GM23338 (cell line): Measurements from ENCODE around the gene ADGRD1.

Source experiments
- CREB1 ChIP-seq: fragments of 250-450 bp; sonication (Bioruptor Pico); IDR thresholded peaks from 2 replicates; pipeline ENCODE4 v1.5.0; 2020; ENCODE audit warnings: low read depth, mild to moderate bottlenecking, moderate library complexity
- EZH2 ChIP-seq: fragments of 200-600 bp; sonication (generic); IDR thresholded peaks from one replicate; pipeline ENCODE4 v1.8.0; 2017; ENCODE audit warnings: antibody characterized with exemption, mild to moderate bottlenecking, low read depth; ENCODE audit not compliant: unreplicated experiment
- EZH2phosphoT487 ChIP-seq: fragments of 200-600 bp; sonication (generic); IDR thresholded peaks from one replicate; pipeline ENCODE4 v1.8.1; 2018; ENCODE audit warnings: antibody characterized with exemption; ENCODE audit not compliant: unreplicated experiment
- JUNB ChIP-seq: IDR thresholded peaks from one replicate; pipeline ENCODE4 v1.6.1; 2016; ENCODE audit warnings: antibody characterized with exemption; ENCODE audit not compliant: unreplicated experiment
- NANOG ChIP-seq: IDR thresholded peaks from 2 replicates; pipeline ENCODE4 v1.6.1; 2016; ENCODE audit warnings: antibody characterized with exemption, borderline replicate concordance
- POLR2AphosphoS5 ChIP-seq: IDR thresholded peaks from 2 replicates; pipeline ENCODE4 v1.6.1; 2016; ENCODE audit warnings: antibody characterized with exemption, low read depth
- STAT1 ChIP-seq: IDR thresholded peaks from one replicate; pipeline ENCODE4 v1.6.1; 2016; ENCODE audit warnings: antibody characterized with exemption; ENCODE audit not compliant: unreplicated experiment
- ZNF331 ChIP-seq: fragments of 250-450 bp; sonication (Bioruptor Pico); IDR thresholded peaks from 2 replicates; pipeline ENCODE4 v1.5.0; 2020; ENCODE audit warnings: low read depth, mild to moderate bottlenecking, moderate library complexity
- TF ChIP-seq, protein P1 (sequence below): fragments of 250-450 bp; sonication (Bioruptor Pico); IDR thresholded peaks from 2 replicates; pipeline ENCODE4 v1.5.0; 2020; ENCODE audit warnings: mild to moderate bottlenecking, moderate library complexity
- TF ChIP-seq, protein P2 (sequence below), 2 experiments: fragments of 200-600 bp in 1 of 2; sonication (generic) in 1 of 2; conservative IDR thresholded peaks; 2 replicates each; pipeline versions ENCODE4 v1.5.1 to v1.6.1; 2016 to 2017; ENCODE audit warnings: antibody characterized with exemption in 2 of 2, low read depth in 2 of 2, mild to moderate bottlenecking in 2 of 2, moderate library complexity in 1 of 2
- TF ChIP-seq, protein P3 (sequence below): IDR thresholded peaks from one replicate; pipeline ENCODE4 v1.6.1; 2018; ENCODE audit warnings: antibody characterized with exemption; ENCODE audit not compliant: unreplicated experiment
- TF ChIP-seq, protein P4 (sequence below): IDR thresholded peaks from 2 replicates; pipeline ENCODE4 v1.6.1; 2016; ENCODE audit warnings: antibody characterized with exemption

DNA sequence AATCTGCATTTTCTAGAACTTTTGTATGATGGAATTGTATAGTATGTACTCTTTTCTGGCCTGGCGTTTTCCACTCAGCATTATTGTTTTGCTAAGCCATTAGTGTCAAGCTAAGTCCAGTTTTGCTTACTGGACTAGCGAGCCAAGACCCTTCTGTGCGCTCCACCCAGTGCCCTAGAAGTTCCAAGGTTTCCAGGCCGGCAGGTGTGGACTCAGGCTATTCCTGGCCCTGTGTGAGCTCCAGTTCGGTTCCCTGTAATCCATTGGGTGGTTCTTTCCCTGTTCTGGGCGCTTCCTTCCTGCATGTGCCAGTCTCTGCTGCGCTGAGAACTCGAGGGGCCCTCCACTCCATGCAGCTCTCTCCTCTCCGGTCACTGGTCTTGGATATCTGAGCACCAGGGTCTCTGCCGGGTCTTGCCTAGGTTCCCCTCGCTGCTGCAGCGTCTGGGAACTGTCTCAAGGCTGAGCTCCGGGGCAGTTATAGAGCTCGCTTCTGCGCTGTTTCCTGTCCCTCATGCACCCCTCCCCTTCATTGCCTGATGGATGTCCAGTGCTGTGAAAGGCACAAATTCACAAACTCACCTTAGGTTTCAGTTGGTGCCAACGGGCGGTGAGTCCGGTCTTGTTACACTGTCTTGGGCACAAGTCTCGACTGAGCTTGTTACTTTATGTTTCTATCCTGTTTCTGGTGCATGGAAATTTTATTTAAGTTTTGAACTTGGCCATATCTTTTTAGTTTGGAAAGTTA lies 100.8 kb downstream of the ADGRD1 start:
- TF ChIP-seq EZH2phosphoT487 (no peak), EZH2 (no peak), CREB1 (no peak), POLR2AphosphoS5 (no peak), STAT1 (no peak), JUNB (no peak), NANOG (no peak), ZNF331 (CRISPR knock-in tag) (no peak)
- TF ChIP-seq, protein P1, sequence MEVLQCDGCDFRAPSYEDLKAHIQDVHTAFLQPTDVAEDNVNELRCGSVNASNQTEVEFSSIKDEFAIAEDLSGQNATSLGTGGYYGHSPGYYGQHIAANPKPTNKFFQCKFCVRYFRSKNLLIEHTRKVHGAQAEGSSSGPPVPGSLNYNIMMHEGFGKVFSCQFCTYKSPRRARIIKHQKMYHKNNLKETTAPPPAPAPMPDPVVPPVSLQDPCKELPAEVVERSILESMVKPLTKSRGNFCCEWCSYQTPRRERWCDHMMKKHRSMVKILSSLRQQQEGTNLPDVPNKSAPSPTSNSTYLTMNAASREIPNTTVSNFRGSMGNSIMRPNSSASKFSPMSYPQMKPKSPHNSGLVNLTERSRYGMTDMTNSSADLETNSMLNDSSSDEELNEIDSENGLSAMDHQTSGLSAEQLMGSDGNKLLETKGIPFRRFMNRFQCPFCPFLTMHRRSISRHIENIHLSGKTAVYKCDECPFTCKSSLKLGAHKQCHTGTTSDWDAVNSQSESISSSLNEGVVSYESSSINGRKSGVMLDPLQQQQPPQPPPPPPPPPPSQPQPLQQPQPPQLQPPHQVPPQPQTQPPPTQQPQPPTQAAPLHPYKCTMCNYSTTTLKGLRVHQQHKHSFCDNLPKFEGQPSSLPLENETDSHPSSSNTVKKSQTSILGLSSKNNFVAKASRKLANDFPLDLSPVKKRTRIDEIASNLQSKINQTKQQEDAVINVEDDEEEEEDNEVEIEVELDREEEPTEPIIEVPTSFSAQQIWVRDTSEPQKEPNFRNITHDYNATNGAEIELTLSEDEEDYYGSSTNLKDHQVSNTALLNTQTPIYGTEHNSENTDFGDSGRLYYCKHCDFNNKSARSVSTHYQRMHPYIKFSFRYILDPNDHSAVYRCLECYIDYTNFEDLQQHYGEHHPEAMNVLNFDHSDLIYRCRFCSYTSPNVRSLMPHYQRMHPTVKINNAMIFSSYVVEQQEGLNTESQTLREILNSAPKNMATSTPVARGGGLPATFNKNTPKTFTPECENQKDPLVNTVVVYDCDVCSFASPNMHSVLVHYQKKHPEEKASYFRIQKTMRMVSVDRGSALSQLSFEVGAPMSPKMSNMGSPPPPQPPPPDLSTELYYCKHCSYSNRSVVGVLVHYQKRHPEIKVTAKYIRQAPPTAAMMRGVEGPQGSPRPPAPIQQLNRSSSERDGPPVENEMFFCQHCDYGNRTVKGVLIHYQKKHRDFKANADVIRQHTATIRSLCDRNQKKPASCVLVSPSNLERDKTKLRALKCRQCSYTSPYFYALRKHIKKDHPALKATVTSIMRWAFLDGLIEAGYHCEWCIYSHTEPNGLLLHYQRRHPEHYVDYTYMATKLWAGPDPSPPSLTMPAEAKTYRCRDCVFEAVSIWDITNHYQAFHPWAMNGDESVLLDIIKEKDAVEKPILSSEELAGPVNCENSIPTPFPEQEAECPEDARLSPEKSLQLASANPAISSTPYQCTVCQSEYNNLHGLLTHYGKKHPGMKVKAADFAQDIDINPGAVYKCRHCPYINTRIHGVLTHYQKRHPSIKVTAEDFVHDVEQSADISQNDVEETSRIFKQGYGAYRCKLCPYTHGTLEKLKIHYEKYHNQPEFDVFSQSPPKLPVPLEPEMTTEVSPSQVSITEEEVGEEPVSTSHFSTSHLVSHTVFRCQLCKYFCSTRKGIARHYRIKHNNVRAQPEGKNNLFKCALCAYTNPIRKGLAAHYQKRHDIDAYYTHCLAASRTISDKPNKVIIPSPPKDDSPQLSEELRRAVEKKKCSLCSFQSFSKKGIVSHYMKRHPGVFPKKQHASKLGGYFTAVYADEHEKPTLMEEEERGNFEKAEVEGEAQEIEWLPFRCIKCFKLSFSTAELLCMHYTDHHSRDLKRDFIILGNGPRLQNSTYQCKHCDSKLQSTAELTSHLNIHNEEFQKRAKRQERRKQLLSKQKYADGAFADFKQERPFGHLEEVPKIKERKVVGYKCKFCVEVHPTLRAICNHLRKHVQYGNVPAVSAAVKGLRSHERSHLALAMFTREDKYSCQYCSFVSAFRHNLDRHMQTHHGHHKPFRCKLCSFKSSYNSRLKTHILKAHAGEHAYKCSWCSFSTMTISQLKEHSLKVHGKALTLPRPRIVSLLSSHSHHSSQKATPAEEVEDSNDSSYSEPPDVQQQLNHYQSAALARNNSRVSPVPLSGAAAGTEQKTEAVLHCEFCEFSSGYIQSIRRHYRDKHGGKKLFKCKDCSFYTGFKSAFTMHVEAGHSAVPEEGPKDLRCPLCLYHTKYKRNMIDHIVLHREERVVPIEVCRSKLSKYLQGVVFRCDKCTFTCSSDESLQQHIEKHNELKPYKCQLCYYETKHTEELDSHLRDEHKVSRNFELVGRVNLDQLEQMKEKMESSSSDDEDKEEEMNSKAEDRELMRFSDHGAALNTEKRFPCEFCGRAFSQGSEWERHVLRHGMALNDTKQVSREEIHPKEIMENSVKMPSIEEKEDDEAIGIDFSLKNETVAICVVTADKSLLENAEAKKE = no peak
- TF ChIP-seq, protein P2, sequence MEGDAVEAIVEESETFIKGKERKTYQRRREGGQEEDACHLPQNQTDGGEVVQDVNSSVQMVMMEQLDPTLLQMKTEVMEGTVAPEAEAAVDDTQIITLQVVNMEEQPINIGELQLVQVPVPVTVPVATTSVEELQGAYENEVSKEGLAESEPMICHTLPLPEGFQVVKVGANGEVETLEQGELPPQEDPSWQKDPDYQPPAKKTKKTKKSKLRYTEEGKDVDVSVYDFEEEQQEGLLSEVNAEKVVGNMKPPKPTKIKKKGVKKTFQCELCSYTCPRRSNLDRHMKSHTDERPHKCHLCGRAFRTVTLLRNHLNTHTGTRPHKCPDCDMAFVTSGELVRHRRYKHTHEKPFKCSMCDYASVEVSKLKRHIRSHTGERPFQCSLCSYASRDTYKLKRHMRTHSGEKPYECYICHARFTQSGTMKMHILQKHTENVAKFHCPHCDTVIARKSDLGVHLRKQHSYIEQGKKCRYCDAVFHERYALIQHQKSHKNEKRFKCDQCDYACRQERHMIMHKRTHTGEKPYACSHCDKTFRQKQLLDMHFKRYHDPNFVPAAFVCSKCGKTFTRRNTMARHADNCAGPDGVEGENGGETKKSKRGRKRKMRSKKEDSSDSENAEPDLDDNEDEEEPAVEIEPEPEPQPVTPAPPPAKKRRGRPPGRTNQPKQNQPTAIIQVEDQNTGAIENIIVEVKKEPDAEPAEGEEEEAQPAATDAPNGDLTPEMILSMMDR (conservative IDR thresholded peaks at IDR 0.05; ENCODE audit: low read depth in 2 of 2) = no peak
- TF ChIP-seq, protein P3, sequence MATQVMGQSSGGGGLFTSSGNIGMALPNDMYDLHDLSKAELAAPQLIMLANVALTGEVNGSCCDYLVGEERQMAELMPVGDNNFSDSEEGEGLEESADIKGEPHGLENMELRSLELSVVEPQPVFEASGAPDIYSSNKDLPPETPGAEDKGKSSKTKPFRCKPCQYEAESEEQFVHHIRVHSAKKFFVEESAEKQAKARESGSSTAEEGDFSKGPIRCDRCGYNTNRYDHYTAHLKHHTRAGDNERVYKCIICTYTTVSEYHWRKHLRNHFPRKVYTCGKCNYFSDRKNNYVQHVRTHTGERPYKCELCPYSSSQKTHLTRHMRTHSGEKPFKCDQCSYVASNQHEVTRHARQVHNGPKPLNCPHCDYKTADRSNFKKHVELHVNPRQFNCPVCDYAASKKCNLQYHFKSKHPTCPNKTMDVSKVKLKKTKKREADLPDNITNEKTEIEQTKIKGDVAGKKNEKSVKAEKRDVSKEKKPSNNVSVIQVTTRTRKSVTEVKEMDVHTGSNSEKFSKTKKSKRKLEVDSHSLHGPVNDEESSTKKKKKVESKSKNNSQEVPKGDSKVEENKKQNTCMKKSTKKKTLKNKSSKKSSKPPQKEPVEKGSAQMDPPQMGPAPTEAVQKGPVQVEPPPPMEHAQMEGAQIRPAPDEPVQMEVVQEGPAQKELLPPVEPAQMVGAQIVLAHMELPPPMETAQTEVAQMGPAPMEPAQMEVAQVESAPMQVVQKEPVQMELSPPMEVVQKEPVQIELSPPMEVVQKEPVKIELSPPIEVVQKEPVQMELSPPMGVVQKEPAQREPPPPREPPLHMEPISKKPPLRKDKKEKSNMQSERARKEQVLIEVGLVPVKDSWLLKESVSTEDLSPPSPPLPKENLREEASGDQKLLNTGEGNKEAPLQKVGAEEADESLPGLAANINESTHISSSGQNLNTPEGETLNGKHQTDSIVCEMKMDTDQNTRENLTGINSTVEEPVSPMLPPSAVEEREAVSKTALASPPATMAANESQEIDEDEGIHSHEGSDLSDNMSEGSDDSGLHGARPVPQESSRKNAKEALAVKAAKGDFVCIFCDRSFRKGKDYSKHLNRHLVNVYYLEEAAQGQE = no peak
- TF ChIP-seq, protein P4, sequence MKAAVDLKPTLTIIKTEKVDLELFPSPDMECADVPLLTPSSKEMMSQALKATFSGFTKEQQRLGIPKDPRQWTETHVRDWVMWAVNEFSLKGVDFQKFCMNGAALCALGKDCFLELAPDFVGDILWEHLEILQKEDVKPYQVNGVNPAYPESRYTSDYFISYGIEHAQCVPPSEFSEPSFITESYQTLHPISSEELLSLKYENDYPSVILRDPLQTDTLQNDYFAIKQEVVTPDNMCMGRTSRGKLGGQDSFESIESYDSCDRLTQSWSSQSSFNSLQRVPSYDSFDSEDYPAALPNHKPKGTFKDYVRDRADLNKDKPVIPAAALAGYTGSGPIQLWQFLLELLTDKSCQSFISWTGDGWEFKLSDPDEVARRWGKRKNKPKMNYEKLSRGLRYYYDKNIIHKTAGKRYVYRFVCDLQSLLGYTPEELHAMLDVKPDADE = no peak
